Activated B cell treated with CpG ODN at 0.5 μM for 24 hours (primary cell): Measurements from ENCODE around the gene CBFA2T3. TPM values are rescaled to one million over a fixed set of nuclear protein-coding genes. Genes with fewer than 3 reads are reported as not detected.
"Not testable (repeated sequence)": the region's sequence is repeated elsewhere in the genome, so short reads cannot be mapped to it uniquely, and the experiment has no call there.

Experiments
- ATAC-seq: fragments of 200-7000 bp; cut with Tn5 transposase; one replicate; pipeline ENCODE4 v1.10.0; 2021; ENCODE audit warnings: low read depth, mild to moderate bottlenecking, moderate library complexity
- CTCF ChIA-PET: fragments of 350-600 bp; sonication (Branson Sonifier 250); formaldehyde crosslinking; loops from one replicate; lab custom pipeline; 2021; ENCODE audit warnings: antibody characterized with exemption; lab: Charles Lee
- POLR2A ChIA-PET: fragments of 350-600 bp; sonication (Branson Sonifier 250); formaldehyde crosslinking; loops from one replicate; lab custom pipeline; 2021; ENCODE audit warnings: antibody characterized with exemption; lab: Charles Lee
- DNase-seq: peaks from one replicate; pipeline ENCODE4 v3.0.0; 2022
- H3K27ac Mint-ChIP-seq: one replicate; pipeline ENCODE4 v1.8.0; 2020; ENCODE audit warnings: mixed read lengths
- H3K27me3 Mint-ChIP-seq: one replicate; pipeline ENCODE4 v1.8.0; 2021; ENCODE audit warnings: mixed read lengths
- H3K36me3 Mint-ChIP-seq: one replicate; pipeline ENCODE4 v1.8.0; 2021; ENCODE audit warnings: low read depth, mixed read lengths
- H3K4me1 Mint-ChIP-seq: one replicate; pipeline ENCODE4 v1.8.0; 2021; ENCODE audit warnings: mixed read lengths
- H3K4me3 Mint-ChIP-seq: one replicate; pipeline ENCODE4 v1.8.0; 2020; ENCODE audit warnings: mild to moderate bottlenecking, mixed read lengths
- H3K9me3 Mint-ChIP-seq: one replicate; pipeline ENCODE4 v1.8.0; 2020; ENCODE audit warnings: mixed read lengths
- intact Hi-C: fragments of 100-400 bp; cut with micrococcal nuclease; formaldehyde crosslinking; loops from one replicate; pipeline ENCODE4 v1.15.1; 2024
- total RNA-seq: library from RNA; stranded (reverse); gene quantifications from 2 replicates; pipeline ENCODE4 v1.2.3, GENCODE V29; 2022
- TF ChIP-seq, protein P1 (sequence below): fragments of 200-600 bp; IDR thresholded peaks from one replicate; pipeline ENCODE4 v1.8.0; 2022; ENCODE audit warnings: antibody characterized with exemption, mild to moderate bottlenecking

Gene CBFA2T3
- total RNA-seq, 1 donor from 2014 or later = 63.3 TPM

DNA sequence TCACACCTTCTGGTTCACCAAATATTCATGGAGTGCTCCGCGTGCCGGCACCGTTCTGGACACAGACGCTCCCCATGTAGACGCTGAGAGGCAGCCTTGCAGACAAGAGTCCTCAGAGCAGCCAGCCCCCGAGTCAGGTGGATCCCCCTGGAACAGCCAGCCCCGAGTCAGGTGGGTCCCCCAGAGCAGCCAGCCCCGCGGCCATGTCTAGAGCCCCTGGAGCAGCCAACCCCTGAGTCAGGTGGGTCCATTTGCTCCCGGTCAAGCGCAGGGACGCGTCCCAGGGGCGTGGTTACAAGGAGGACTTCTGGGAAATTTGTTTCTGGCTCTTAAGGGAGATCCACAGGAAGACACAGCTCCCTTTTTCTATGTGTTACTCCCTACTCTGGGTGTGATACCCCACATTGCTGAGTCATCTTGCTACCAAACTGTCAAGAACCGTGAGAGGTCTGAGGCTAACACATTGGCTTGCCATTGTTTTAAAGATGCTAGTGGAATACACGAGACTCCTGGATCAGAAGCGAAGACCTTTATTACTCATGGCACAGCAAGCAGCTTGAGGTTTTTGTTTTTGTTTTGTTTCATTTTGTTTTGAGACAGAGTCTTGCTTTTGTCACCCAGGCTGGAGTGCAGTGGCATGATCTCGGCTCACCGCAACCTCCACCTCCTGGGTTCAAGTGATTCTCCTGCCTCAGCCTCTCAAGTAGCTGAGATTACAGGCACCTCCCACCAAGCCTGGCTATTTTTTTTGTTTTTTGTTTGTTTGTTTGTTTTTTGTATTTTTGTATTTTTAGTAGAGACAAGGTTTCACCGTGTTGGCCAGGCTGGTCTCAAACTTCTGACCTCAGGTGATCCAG is 43.3 kb upstream of the CBFA2T3 start:
- TF ChIP-seq, protein P1, sequence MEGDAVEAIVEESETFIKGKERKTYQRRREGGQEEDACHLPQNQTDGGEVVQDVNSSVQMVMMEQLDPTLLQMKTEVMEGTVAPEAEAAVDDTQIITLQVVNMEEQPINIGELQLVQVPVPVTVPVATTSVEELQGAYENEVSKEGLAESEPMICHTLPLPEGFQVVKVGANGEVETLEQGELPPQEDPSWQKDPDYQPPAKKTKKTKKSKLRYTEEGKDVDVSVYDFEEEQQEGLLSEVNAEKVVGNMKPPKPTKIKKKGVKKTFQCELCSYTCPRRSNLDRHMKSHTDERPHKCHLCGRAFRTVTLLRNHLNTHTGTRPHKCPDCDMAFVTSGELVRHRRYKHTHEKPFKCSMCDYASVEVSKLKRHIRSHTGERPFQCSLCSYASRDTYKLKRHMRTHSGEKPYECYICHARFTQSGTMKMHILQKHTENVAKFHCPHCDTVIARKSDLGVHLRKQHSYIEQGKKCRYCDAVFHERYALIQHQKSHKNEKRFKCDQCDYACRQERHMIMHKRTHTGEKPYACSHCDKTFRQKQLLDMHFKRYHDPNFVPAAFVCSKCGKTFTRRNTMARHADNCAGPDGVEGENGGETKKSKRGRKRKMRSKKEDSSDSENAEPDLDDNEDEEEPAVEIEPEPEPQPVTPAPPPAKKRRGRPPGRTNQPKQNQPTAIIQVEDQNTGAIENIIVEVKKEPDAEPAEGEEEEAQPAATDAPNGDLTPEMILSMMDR = no peak
- no peaks in the 10 kb centered on the region for H3K4me1 Mint-ChIP-seq
- intact Hi-C loops = no loop called here
- POLR2A ChIA-PET = interaction anchor here (0.6 kb wide), 1 partner anchor 40 kb away, joined by 10 read pairs; no protein-coding TSS in a partner anchor
- DNase-seq (no peak), ATAC-seq (no peak)
- H3K27me3 Mint-ChIP-seq = peaks cover 14% of the 10 kb centered on the region
- H3K27ac Mint-ChIP-seq = no peak overlapping the region
- no peak overlapping the region for H3K4me3 Mint-ChIP-seq
- H3K36me3 Mint-ChIP-seq = no peaks in the 10 kb centered on the region
- CTCF ChIA-PET = no interaction called here
- no peaks in the 10 kb centered on the region for H3K9me3 Mint-ChIP-seq

DNA sequence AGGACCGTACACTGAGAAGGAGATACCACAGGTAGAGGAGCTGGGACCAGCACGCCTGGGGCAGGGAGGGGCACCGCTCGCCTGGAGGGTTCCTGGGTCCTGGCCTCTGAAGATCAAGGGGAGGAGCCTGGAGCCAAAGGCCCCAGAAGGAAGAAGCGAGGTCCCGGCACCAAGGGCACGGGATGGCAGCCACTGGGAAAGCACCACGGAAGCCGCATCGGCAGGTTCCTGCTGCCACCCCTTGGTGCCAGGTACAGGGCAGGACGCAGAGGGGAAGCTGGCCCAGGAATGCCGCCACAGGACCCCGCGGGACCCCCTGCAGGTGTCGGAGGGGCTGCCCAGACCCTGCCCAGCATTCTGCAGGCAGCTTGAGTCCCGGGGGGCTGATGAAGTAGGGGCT is 42.5 kb upstream of the CBFA2T3 start:
- no peaks in the 10 kb centered on the region for H3K9me3 Mint-ChIP-seq
- intact Hi-C loops = no loop called here
- DNase-seq (no peak), ATAC-seq (no peak)
- ChIA-PET CTCF (no interaction called here), POLR2A (no interaction called here)
- H3K27ac Mint-ChIP-seq = no peak overlapping the region
- H3K27me3 Mint-ChIP-seq = peaks cover 14% of the 10 kb centered on the region
- H3K4me3 Mint-ChIP-seq = no peak overlapping the region
- no peaks in the 10 kb centered on the region for H3K4me1 Mint-ChIP-seq
- TF ChIP-seq, protein P1 = no peak
- no peaks in the 10 kb centered on the region for H3K36me3 Mint-ChIP-seq

DNA sequence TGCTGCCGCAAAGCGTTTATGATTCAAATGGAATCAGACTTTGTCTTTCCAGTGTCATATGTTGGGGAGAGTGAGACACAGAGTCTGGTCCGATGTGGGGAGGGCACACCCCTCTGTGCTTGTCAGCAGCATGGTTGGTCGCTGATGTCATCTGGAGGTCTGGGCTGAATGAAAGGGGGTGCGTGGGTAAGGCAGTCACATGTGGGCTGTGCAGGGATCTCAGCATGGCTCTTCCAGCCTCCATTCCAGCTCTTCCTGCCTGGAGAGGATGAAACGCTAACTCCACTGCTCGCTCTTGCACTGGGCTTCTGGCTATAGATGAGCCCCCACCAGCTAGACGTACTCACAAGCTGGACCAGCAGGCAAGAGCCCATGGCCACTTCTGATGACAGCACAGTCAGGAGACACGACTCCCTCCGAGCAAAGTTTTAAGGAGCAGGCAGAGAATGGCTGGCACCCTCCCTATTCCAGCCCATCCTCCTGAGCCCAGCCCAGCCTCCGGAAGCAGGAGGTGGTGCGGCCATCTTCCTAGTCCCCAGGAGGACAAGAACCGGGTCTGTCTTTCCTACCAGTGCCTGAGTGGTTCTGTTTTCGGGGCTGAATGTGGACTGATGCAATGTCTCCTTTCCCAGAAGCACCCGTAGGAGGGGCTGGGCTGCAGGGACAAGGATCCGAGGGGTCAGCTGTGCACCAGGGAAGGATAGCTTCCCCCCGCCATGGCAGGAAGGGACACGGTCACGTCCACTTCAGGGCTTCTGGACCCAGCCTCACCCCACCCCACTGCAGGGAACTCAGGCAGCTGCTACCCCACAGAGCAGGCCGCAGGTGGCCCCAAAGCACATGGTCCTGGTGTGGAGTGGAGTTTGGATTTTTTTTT is 41.5 kb upstream of the CBFA2T3 start:
- DNase-seq (no peak), ATAC-seq (no peak)
- Mint-ChIP-seq H3K9me3 (no peaks in the 10 kb centered on the region), H3K4me1 (no peaks in the 10 kb centered on the region), H3K4me3 (no peak overlapping the region), H3K27me3 (peaks cover 20% of the 10 kb centered on the region), H3K36me3 (no peaks in the 10 kb centered on the region), H3K27ac (no peak overlapping the region)
- POLR2A ChIA-PET = no interaction called here
- CTCF ChIA-PET = no interaction called here
- intact Hi-C loops = no loop called here
- TF ChIP-seq, protein P1 = no peak

DNA sequence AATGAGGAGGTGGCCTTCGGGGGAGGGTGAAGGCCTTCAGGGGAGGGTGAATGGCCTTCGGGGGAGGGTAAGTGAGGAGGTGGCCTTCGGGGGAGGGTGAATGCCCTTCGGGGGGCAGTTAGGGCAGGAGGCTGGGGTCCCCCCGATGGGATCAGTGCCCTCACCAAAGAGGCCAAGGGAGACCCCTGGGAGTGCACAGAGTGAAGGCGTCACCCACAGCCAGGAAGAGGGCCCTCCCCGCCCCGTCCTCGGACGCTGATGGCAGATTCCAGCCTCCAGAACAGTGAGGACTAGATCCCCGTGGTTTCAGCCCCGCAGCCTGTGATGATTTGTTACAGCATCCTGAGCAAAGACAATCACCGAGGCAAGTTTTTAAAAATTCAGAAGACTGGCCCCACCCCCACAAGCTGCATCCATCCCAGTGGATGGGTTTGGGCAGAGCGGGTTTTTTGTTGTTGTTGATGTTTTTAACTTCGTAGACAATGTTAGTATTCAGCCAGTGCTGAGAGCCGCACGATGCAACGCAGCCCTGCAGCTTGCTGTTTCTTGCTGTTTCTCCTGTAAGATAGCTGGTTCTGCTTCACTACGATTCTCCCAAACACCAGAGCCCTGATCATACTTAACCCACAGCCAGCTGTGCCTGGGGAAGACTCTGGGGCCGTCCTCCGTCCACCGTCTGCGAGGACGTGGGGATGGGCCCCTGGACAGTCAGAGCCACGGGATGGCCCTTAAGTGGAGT is 40.7 kb upstream of the CBFA2T3 start:
- DNase-seq (no peak), ATAC-seq (no peak)
- Mint-ChIP-seq H3K27ac (no peak overlapping the region), H3K27me3 (peaks cover 24% of the 10 kb centered on the region), H3K36me3 (no peaks in the 10 kb centered on the region), H3K4me1 (no peaks in the 10 kb centered on the region), H3K4me3 (no peak overlapping the region), H3K9me3 (no peaks in the 10 kb centered on the region)
- CTCF ChIA-PET = no interaction called here
- TF ChIP-seq, protein P1 = no peak
- POLR2A ChIA-PET = no interaction called here
- intact Hi-C loops = no loop called here

DNA sequence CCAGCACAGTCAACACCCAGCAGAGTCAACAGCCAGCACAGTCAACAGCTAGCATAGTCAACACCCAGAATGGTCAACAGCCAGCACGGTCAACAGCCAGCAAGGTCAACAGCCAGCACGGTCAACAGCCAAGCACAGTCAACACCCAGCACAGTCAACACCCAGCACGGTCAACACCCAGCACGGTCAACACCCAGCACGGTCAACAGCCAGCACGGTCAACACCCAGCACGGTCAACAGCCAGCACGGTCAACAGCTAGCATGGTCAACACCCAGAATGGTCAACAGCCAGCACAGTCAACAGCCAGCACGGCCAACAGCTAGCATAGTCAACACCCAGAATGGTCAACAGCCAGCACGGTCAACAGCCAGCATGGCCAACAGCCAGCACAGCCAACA is 39.6 kb upstream of the CBFA2T3 start:
- H3K9me3 Mint-ChIP-seq, POLR2A ChIA-PET, DNase-seq, H3K4me1 Mint-ChIP-seq, intact Hi-C loops, ATAC-seq, H3K4me3 Mint-ChIP-seq, H3K36me3 Mint-ChIP-seq, H3K27ac Mint-ChIP-seq, CTCF ChIA-PET: not testable (repeated sequence)
- peaks cover 22% of the 10 kb centered on the region for H3K27me3 Mint-ChIP-seq
